Body of pancreas (tissue), 4 donors: ENCODE data around the gene LIPE. TPM values are rescaled to one million over a fixed set of nuclear protein-coding genes. Genes with fewer than 3 reads are reported as not detected.
A peak's percentile ranks its signal among the peaks of the same experiment; 100 is the strongest.

Source experiments
- ATAC-seq: fragments of 150-250 bp; one replicate; pipeline ENCODE4 v1.9.1; 2016
- DNase-seq, 4 donors: peaks; one replicate each; pipeline ENCODE4 v3.0.0-alpha.2; 2019
- H3K27ac ChIP-seq, 4 donors: fragments of 200-600 bp; sonication (generic); 1 replicate in 3 of 4; 2 replicates in 1 of 4; pipeline versions ENCODE4 v1.5.1 to v1.6.1; 2016 to 2019; ENCODE audit warnings: mild to moderate bottlenecking in 1 of 4, mixed read lengths in 1 of 4, moderate library complexity in 1 of 4
- H3K27me3 ChIP-seq, 2 donors: fragments of 200-600 bp; sonication (generic); one replicate each; pipeline ENCODE4 v1.6.0; 2016; ENCODE audit warnings: mild to moderate bottlenecking in 1 of 2
- H3K36me3 ChIP-seq, 2 donors: fragments of 200-600 bp; sonication (generic); replicated peaks in 1 of 2; 2 replicates each; pipeline ENCODE4 v1.5.1; 2016; ENCODE audit warnings: low read depth in 2 of 2; ENCODE audit not compliant: insufficient read depth in 1 of 2
- H3K4me1 ChIP-seq: fragments of 200-600 bp; sonication (generic); one replicate; pipeline ENCODE4 v1.6.0; 2016
- H3K4me3 ChIP-seq, 2 donors: fragments of 200-600 bp; sonication (generic); 1 replicate in 1 of 2; 2 replicates in 1 of 2; pipeline ENCODE4 v1.5.1; 2016 to 2019
- H3K9me3 ChIP-seq, 3 donors: fragments of 200-600 bp; sonication (generic); 1 replicate in 2 of 3; 2 replicates in 1 of 3; pipeline ENCODE4 v1.5.1; 2016
- CTCF ChIP-seq, 7 experiments: fragments of 450-650 bp in 4 of 7; fragments of 200-600 bp in 3 of 7; sonication (generic) in 3 of 7; IDR thresholded peaks; one replicate each; pipeline ENCODE4 v1.5.1; 2016 to 2019; ENCODE audit warnings: antibody characterized with exemption in 7 of 7
- POLR2A ChIP-seq, 3 donors: fragments of 450-650 bp; IDR thresholded peaks; one replicate each; pipeline ENCODE4 v1.6.1; 2016; ENCODE audit warnings: antibody characterized with exemption in 3 of 3, mild to moderate bottlenecking in 2 of 3
- WGBS, 2 donors: methylation state at CpG; one replicate each; pipeline ENCODE4 v1.1.5; 2017; 5-methylcytosine and 5-hydroxymethylcytosine counted together
- intact Hi-C: fragments of 100-400 bp; cut with DNase I; formaldehyde crosslinking; loops from one replicate; pipeline ENCODE4 v1.15.1; 2023
- total RNA-seq, 2 donors: library from RNA; depleted of rRNA; stranded (reverse); fragments of >200 nt; gene quantifications; one replicate each; pipeline ENCODE4 v1.1.0, GENCODE V29; 2016

LIPE gene
- total RNA-seq, 2 donors from 2014 or later: 8.3 to 357 TPM

GRCh38 chr19:42411581-42412178, 15.5 kb downstream of the LIPE start:
- intact Hi-C loops: no loop called here
- 66 to 72% methylated on average over 8 of the region's 8 CpGs for WGBS, 2 donors

DNA sequence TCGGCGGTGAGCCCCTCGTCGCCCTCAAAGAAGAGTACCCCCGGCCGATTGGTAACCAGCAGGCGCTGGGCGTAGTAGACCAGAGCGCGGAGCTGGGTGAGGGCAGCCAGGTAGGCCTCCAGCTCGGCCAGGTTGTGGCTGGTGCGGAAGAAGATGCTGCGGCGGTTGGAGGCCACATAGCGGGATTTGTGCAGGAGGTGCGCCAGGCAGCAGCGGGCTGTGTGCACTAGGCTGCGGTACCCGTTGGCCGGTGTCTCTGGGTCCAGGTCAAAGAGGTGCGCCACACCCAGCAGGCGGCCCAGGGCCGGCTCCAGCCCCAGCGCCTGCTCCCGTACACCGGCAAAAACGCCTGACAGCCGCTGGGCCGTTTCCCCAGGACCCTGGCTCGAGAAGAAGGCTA, 16.8 kb downstream of the LIPE start:
- Histone ChIP-seq H3K27ac (no peak overlapping the region), H3K9me3 (no peaks in the 10 kb centered on the region), H3K27me3 (no peaks in the 10 kb centered on the region), H3K36me3 (no peaks in the 10 kb centered on the region), H3K4me1 (peaks cover 15% of the 10 kb centered on the region), H3K4me3 (no peak overlapping the region)
- ATAC-seq (no peak), DNase-seq (no peak)
- TF ChIP-seq CTCF (IDR thresholded peaks at IDR 0.05) (no peak), POLR2A (IDR thresholded peaks at IDR 0.05) (no peak)
- intact Hi-C loops: no loop called here
- 84 to 93% methylated on average over 18 to 29 of the region's 30 CpGs for WGBS, 2 donors

More at GRCh38 chr19:42411581-42412178, 15.5 kb downstream of the LIPE start:
- no peaks in the 10 kb centered on the region for H3K27me3 ChIP-seq
- H3K36me3 ChIP-seq: no peaks in the 10 kb centered on the region
- H3K4me1 ChIP-seq: peaks cover 15% of the 10 kb centered on the region
- no peak overlapping the region for H3K27ac ChIP-seq
- no peak overlapping the region for H3K4me3 ChIP-seq
- ATAC-seq (no peak), DNase-seq (no peak)
- TF ChIP-seq POLR2A (IDR thresholded peaks at IDR 0.05) (no peak), CTCF (IDR thresholded peaks at IDR 0.05) (no peak)
- H3K9me3 ChIP-seq: no peaks in the 10 kb centered on the region

- peak; percentile 50 for ATAC-seq
- Histone ChIP-seq H3K9me3 (no peaks in the 10 kb centered on the region), H3K4me3 (no peak overlapping the region), H3K27ac (peak overlapping the region in 2 of 4 donors; percentile 1 to 16), H3K4me1 (peaks cover 15% of the 10 kb centered on the region), H3K36me3 (no peaks in the 10 kb centered on the region), H3K27me3 (no peaks in the 10 kb centered on the region)
- intact Hi-C loops: no loop called here
- TF ChIP-seq POLR2A (IDR thresholded peaks at IDR 0.05): no peak
- DNase-seq: peak in 3 of 4 donors; percentile 46 to 57 (median 56)
- WGBS, 2 donors: 65 to 66% methylated on average over 3 to 6 of the region's 6 CpGs
Observed at GRCh38 chr19:42409477-42409876, 17.7 kb downstream of the LIPE start.

GRCh38 chr19:42407816-42408175, 19.4 kb downstream of the LIPE start:
- Histone ChIP-seq H3K27me3 (no peaks in the 10 kb centered on the region), H3K36me3 (no peaks in the 10 kb centered on the region), H3K4me3 (no peak overlapping the region), H3K9me3 (no peaks in the 10 kb centered on the region), H3K27ac (no peak overlapping the region), H3K4me1 (peaks cover 15% of the 10 kb centered on the region)
- TF ChIP-seq CTCF (IDR thresholded peaks at IDR 0.05): no peak
- TF ChIP-seq POLR2A (IDR thresholded peaks at IDR 0.05): no peak
- DNase-seq: no peak
- intact Hi-C loops: no loop called here
- WGBS, 2 donors: 97% methylated on average over 9 to 10 of the region's 10 CpGs
- no peak for ATAC-seq

GRCh38 chr19:42407085-42407815, 19.9 kb downstream of the LIPE start:
- 91 to 92% methylated on average over 30 of the region's 30 CpGs for WGBS, 2 donors
- peaks cover 19% of the 10 kb centered on the region for H3K4me1 ChIP-seq
- DNase-seq (no peak), ATAC-seq (no peak)
- no peak overlapping the region for H3K27ac ChIP-seq
- H3K9me3 ChIP-seq: no peaks in the 10 kb centered on the region
- no peak for TF ChIP-seq POLR2A (IDR thresholded peaks at IDR 0.05)
- TF ChIP-seq CTCF (IDR thresholded peaks at IDR 0.05): no peak
- intact Hi-C loops: no loop called here
- no peak overlapping the region for H3K4me3 ChIP-seq
- no peaks in the 10 kb centered on the region for H3K27me3 ChIP-seq
- no peaks in the 10 kb centered on the region for H3K36me3 ChIP-seq
